GM18498 (cell line): ENCODE results near the gene GPR42.

Source experiments
- ATAC-seq: cut with Tn5 transposase; IDR thresholded peaks from one replicate; pipeline ENCODE4 v1.9.1; 2021; ENCODE audit warnings: mild to moderate bottlenecking, moderate library complexity; ENCODE audit not compliant: unreplicated experiment

Gene GPR42

DNA sequence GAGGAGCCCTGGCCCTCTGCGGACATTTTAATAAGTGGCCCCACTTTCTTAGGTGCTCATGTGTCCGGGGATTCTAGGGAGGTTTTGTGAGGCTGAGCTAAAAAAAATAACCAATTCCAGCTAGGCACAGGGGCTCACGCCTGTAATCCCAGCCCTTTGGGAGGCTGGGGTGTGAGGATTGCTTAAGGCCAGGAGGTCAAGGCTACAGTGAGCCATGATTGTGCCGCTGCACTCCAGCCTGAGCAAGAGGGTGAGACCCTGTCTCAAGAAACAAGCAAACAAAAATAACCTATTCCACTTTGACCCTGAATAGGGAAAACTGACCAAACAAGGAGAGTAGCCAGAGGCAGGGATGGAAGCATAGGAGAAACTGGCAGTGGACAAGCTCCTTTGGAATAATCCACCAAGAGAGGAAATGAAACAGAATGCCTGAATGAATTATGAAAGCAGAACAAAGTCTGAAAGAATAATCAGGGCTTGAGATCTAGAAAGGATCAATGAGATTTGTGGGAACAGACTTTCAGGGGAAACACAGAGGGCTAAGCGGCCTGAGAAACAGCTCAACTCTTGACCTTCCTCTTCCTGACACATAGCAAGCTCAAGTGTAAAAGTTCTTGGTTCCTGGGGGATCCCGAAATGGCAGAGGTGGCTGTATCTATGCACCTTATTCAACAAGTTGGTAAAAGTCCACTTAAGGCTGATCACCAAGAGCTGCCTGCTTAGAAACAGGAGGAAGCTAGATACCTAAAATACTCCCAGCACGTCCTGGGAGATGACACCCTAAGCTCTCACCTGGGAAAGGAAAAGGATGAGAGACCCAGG is 47.1 kb downstream of the GPR42 start:
- ATAC-seq, result no peak

DNA sequence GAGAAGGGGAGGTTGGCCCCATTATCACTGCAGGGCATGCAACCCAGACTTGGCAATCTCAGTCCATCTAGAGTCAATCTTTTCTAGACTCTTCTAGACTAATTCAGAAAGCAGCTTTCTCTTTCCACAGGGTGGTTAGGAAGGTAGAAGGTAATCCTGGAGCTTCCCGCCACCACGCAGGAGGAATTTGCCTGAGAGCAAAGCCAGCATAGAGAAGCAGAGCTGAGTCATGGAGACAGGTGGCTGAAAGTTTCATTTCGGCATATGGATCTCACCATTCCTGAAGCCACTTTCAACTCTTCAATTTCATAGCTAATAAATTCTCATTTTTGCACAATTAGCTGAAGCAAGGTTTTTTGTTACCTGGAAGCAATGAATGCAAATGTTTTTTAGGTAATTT is 48.2 kb downstream of the GPR42 start:
- ATAC-seq, result no peak

DNA sequence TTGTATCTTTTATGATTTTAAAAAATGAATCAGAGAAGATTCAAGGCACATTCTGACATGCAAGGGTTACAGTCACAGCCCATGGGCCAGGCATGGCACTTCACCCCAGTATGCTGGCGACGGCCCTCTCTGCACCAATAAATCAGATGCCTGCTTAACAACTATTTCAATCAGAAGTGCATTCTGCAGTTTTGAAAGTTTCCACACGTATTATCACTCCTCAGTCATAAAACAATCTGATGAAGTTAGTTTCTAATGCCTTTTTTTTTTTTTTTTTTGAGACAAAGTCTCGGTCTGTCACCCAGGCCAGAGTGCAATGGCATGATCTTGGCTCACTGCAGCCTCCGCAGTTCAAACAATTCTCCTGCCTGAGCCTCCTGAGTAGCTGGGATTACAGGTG is 48.9 kb downstream of the GPR42 start:
- no peak for ATAC-seq

DNA sequence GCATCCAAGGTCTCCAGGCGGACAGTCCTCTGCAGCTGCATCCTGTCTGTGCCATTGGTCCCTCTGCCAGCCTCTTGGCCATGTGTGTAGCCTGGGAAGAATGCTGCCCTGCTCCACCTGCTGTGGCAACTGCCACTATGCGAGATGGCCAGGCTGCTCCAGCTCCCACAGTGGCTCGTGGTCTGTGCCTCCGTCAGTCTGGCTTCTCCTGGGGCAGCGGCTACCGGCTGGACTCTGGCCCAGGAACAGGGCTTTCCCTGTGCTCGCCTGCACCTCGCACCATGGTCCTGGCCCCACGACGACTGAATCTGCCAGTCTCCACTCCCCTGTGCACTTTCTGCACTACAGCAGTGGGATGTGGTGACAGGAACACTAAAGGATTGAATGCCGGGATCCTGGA is 50.5 kb downstream of the GPR42 start:
- no peak for ATAC-seq
